ENCODE results near the gene ZNF831. TPM values are rescaled to one million over a fixed set of nuclear protein-coding genes. Genes with fewer than 3 reads are reported as not detected.

The ZNF831 gene
- total RNA-seq, 1 experiment from 2014 or later: 0.04 TPM

DNA sequence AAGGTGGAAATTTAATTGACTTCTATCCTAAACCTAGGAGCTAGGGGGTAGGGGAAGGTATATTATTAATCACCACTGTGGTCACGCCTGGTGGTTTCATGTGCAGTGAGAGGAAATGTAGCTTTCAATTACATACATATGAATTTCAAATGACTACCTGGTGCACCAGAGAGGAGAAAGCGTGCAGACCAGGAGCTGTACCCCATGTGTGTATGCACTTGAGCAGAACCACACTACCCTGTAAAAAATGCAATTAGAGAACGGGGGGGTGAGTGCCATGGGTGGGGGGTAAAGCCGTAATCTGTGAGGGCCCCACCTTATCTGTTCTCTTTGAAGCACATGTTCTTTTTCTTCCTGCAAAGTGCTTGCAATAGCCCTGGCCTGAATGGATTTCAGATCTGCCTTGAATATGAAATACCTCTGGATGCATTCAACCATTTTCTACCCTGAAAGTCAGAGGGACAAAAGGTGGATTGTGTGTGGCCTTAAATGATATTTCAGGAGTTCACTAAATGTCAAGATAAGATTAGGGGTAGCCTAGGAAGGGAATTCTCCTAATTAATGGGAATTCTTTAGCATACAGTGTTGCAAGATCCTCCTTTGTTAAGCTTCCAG is 105.9 kb downstream of the ZNF831 start:
- Mint-ChIP-seq H3K9me3 (no peaks in the 10 kb centered on the region), H3K4me1 (peaks cover 33% of the 10 kb centered on the region), H3K36me3 (no peaks in the 10 kb centered on the region), H3K27ac (no peak overlapping the region), H3K4me3 (no peak overlapping the region), H3K27me3 (ENCODE audit: low read depth) (peaks cover 58% of the 10 kb centered on the region)
- DNase-seq (ENCODE audit: low spot score): no peak
- ChIA-PET CTCF (interaction anchor here (0.7 to 1.2 kb wide), 5 partner anchors 16 to 302 kb away, joined by 3 to 5 read pairs (median 4); no protein-coding TSS in a partner anchor), POLR2A (interaction anchor here (0.8 kb wide), 1 partner anchor 71 kb away, joined by 5 read pairs; no protein-coding TSS in a partner anchor)
- ATAC-seq: no peak
- TF ChIP-seq MXD4 (CRISPR knock-in tag; IDR thresholded peaks at IDR 0.05; ENCODE audit: borderline replicate concordance) (no peak), GTF2I (CRISPR knock-in tag; conservative IDR thresholded peaks at IDR 0.05) (no peak), CREB1 (CRISPR knock-in tag; IDR thresholded peaks at IDR 0.05) (no peak), JAZF1 (CRISPR knock-in tag; IDR thresholded peaks at IDR 0.05) (no peak), OVOL2 (CRISPR knock-in tag; IDR thresholded peaks at IDR 0.05; ENCODE audit: borderline replicate concordance) (no peak)
- TF ChIP-seq, protein P1, sequence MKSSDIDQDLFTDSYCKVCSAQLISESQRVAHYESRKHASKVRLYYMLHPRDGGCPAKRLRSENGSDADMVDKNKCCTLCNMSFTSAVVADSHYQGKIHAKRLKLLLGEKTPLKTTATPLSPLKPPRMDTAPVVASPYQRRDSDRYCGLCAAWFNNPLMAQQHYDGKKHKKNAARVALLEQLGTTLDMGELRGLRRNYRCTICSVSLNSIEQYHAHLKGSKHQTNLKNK (CRISPR knock-in tag; IDR thresholded peaks at IDR 0.05): no peak

DNA sequence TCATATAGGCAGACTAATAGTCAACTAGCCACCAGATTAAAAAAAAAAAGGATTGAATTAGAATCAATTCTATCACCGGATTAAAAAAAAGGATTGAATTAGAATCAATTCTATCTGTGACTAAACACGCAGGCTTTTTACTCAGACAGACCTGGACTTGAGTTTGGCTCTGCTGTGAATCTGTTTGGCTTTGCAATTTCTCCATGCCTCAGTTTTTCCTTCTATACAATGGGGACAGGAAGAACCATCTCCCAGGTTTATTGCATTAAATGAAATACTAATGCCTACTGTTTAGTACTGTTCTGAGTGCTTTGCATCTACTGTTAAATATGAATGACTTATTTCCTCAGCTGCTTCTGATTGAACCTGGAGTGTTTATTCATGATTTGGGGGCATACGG is 106.8 kb downstream of the ZNF831 start:
- CTCF ChIA-PET: no interaction called here
- Mint-ChIP-seq H3K27me3 (ENCODE audit: low read depth) (peaks cover 50% of the 10 kb centered on the region), H3K36me3 (no peaks in the 10 kb centered on the region), H3K4me1 (peaks cover 32% of the 10 kb centered on the region), H3K9me3 (no peaks in the 10 kb centered on the region), H3K4me3 (no peak overlapping the region), H3K27ac (no peak overlapping the region)
- DNase-seq (ENCODE audit: low spot score): no peak
- TF ChIP-seq RELA (CRISPR knock-in tag; IDR thresholded peaks at IDR 0.05; ENCODE audit: borderline replicate concordance): no peak
- TF ChIP-seq, protein P2, sequence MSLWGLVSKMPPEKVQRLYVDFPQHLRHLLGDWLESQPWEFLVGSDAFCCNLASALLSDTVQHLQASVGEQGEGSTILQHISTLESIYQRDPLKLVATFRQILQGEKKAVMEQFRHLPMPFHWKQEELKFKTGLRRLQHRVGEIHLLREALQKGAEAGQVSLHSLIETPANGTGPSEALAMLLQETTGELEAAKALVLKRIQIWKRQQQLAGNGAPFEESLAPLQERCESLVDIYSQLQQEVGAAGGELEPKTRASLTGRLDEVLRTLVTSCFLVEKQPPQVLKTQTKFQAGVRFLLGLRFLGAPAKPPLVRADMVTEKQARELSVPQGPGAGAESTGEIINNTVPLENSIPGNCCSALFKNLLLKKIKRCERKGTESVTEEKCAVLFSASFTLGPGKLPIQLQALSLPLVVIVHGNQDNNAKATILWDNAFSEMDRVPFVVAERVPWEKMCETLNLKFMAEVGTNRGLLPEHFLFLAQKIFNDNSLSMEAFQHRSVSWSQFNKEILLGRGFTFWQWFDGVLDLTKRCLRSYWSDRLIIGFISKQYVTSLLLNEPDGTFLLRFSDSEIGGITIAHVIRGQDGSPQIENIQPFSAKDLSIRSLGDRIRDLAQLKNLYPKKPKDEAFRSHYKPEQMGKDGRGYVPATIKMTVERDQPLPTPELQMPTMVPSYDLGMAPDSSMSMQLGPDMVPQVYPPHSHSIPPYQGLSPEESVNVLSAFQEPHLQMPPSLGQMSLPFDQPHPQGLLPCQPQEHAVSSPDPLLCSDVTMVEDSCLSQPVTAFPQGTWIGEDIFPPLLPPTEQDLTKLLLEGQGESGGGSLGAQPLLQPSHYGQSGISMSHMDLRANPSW (CRISPR knock-in tag; conservative IDR thresholded peaks at IDR 0.05; ENCODE audit: low read depth): no peak
- TF ChIP-seq, protein P3, sequence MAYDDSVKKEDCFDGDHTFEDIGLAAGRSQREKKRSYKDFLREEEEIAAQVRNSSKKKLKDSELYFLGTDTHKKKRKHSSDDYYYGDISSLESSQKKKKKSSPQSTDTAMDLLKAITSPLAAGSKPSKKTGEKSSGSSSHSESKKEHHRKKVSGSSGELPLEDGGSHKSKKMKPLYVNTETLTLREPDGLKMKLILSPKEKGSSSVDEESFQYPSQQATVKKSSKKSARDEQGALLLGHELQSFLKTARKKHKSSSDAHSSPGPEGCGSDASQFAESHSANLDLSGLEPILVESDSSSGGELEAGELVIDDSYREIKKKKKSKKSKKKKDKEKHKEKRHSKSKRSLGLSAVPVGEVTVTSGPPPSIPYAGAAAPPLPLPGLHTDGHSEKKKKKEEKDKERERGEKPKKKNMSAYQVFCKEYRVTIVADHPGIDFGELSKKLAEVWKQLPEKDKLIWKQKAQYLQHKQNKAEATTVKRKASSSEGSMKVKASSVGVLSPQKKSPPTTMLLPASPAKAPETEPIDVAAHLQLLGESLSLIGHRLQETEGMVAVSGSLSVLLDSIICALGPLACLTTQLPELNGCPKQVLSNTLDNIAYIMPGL (CRISPR knock-in tag; IDR thresholded peaks at IDR 0.05): no peak
- TF ChIP-seq ZNF423 (CRISPR knock-in tag; IDR thresholded peaks at IDR 0.05): no peak
- TF ChIP-seq FOXK1 (CRISPR knock-in tag; IDR thresholded peaks at IDR 0.05): no peak
- TF ChIP-seq, protein P1 (CRISPR knock-in tag; IDR thresholded peaks at IDR 0.05): no peak
- TF ChIP-seq GRHL2 (CRISPR knock-in tag; IDR thresholded peaks at IDR 0.05; ENCODE audit: insufficient replicate concordance, severe bottlenecking): no peak
- TF ChIP-seq, protein P4, sequence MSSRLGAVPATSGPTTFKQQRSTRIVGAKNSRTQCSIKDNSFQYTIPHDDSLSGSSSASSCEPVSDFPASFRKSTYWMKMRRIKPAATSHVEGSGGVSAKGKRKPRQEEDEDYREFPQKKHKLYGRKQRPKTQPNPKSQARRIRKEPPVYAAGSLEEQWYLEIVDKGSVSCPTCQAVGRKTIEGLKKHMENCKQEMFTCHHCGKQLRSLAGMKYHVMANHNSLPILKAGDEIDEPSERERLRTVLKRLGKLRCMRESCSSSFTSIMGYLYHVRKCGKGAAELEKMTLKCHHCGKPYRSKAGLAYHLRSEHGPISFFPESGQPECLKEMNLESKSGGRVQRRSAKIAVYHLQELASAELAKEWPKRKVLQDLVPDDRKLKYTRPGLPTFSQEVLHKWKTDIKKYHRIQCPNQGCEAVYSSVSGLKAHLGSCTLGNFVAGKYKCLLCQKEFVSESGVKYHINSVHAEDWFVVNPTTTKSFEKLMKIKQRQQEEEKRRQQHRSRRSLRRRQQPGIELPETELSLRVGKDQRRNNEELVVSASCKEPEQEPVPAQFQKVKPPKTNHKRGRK (CRISPR knock-in tag; IDR thresholded peaks at IDR 0.05; ENCODE audit: borderline replicate concordance): no peak
- TF ChIP-seq JAZF1 (CRISPR knock-in tag; IDR thresholded peaks at IDR 0.05): no peak
- TF ChIP-seq MYBL2 (CRISPR knock-in tag; IDR thresholded peaks at IDR 0.05): no peak
- no peak for TF ChIP-seq ZNF317 (CRISPR knock-in tag; IDR thresholded peaks at IDR 0.05; ENCODE audit: borderline replicate concordance, low read depth)
- TF ChIP-seq, protein P5, sequence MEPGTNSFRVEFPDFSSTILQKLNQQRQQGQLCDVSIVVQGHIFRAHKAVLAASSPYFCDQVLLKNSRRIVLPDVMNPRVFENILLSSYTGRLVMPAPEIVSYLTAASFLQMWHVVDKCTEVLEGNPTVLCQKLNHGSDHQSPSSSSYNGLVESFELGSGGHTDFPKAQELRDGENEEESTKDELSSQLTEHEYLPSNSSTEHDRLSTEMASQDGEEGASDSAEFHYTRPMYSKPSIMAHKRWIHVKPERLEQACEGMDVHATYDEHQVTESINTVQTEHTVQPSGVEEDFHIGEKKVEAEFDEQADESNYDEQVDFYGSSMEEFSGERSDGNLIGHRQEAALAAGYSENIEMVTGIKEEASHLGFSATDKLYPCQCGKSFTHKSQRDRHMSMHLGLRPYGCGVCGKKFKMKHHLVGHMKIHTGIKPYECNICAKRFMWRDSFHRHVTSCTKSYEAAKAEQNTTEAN (CRISPR knock-in tag; IDR thresholded peaks at IDR 0.05): no peak
- TF ChIP-seq PRRX2 (CRISPR knock-in tag; IDR thresholded peaks at IDR 0.05): no peak
- TF ChIP-seq TEAD4 (CRISPR knock-in tag; IDR thresholded peaks at IDR 0.05): no peak
- no peak for TF ChIP-seq NR2C2 (CRISPR knock-in tag; IDR thresholded peaks at IDR 0.05)
- no peak for TF ChIP-seq HMGA2 (CRISPR knock-in tag; IDR thresholded peaks at IDR 0.05)
- ATAC-seq: no peak
- POLR2A ChIA-PET: interaction anchor here (0.6 kb wide), 1 partner anchor 1563 kb away, joined by 3 read pairs; no protein-coding TSS in a partner anchor

Measured in WTC11 (cell line).